ENCODE data around the gene GSTT4.
"Not testable (repeated sequence)": the region's sequence is repeated elsewhere in the genome, so short reads cannot be mapped to it uniquely, and the experiment has no call there.

The GSTT4 gene

GRCh38 chr22:24005201-24005600 lies at the start of gene GSTT4:
Gene GSTT4 (minus strand): TSS chr22:24005453. CDS start chr22:24005356, 97 bp downstream.
- DNase-seq: no peak

GRCh38 chr22:24054356-24054755 lies 49.1 kb upstream of the GSTT4 start:
- no peak for DNase-seq

- DNase-seq: no peak
Observed at GRCh38 chr22:24053481-24054226, 48.4 kb upstream of the GSTT4 start.

- DNase-seq: no peak
Observed at GRCh38 chr22:24051568-24051967, 46.3 kb upstream of the GSTT4 start.

- DNase-seq: no peak
Observed at GRCh38 chr22:24051028-24051427, 45.8 kb upstream of the GSTT4 start.

GRCh38 chr22:24049978-24050377 lies 44.7 kb upstream of the GSTT4 start:
- DNase-seq: no peak

GRCh38 chr22:24049211-24049610 lies 44.0 kb upstream of the GSTT4 start:
- DNase-seq: no peak

GRCh38 chr22:24046024-24046423 lies 40.8 kb upstream of the GSTT4 start:
- DNase-seq: no peak

GRCh38 chr22:24043958-24044357 lies 38.7 kb upstream of the GSTT4 start:
- DNase-seq: no peak

GRCh38 chr22:24043465-24043864 lies 38.2 kb upstream of the GSTT4 start:
- DNase-seq: not testable (repeated sequence)

- no peak for DNase-seq
Observed at GRCh38 chr22:24040946-24041345, 35.7 kb upstream of the GSTT4 start.

- DNase-seq: no peak
Observed at GRCh38 chr22:24039046-24039445, 33.8 kb upstream of the GSTT4 start.

GRCh38 chr22:24037851-24038765 lies 32.9 kb upstream of the GSTT4 start:
- DNase-seq: no peak

- DNase-seq: no peak
Observed at GRCh38 chr22:24035296-24035695, 30.0 kb upstream of the GSTT4 start.

GRCh38 chr22:24033731-24034130 lies 28.5 kb upstream of the GSTT4 start:
- DNase-seq: no peak

GRCh38 chr22:24030186-24030702 lies 25.0 kb upstream of the GSTT4 start:
- DNase-seq: no peak

- DNase-seq: no peak
Observed at GRCh38 chr22:24029304-24029703, 24.1 kb upstream of the GSTT4 start.

- DNase-seq: no peak
Observed at GRCh38 chr22:24028533-24028932, 23.3 kb upstream of the GSTT4 start.

- DNase-seq: no peak
Observed at GRCh38 chr22:24027991-24028390, 22.7 kb upstream of the GSTT4 start.

GRCh38 chr22:24027389-24027975 lies 22.2 kb upstream of the GSTT4 start:
- no peak for DNase-seq

- no peak for DNase-seq
Observed at GRCh38 chr22:24026733-24027132, 21.5 kb upstream of the GSTT4 start.

GRCh38 chr22:24026056-24026455 lies 20.8 kb upstream of the GSTT4 start:
- no peak for DNase-seq

- no peak for DNase-seq
Observed at GRCh38 chr22:24025475-24025874, 20.2 kb upstream of the GSTT4 start.

Measured in activated effector memory CD4-positive, alpha-beta T cell treated with anti-CD3 and anti-CD28 coated beads, Interleukin-2, amount 50 U/mL, for 16 hours (primary cell).